Measurements from ENCODE around the gene YIF1A. TPM values are rescaled to one million over a fixed set of nuclear protein-coding genes. Genes with fewer than 3 reads are reported as not detected.

The YIF1A gene
- total RNA-seq, 1 donor: 182 TPM

DNA sequence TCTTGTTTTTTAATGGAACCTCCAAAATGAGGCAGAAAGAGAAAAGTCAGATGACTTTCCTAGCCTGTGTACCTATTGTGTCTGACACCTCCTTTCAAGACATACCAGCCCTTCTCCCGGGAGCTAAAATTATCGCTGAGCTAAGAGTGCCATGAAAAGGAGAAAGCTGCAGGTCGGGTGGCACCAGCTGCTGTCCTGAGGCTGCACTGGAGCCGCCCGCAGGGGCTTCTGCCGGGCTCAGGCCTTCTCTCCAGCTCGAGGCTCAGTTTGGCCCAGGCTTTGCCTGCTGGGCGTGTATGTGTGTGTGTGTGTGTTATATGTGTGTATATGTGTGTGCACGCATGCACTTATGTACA, 48.2 kb downstream of the YIF1A start:
- Histone ChIP-seq H3K4me2 (ENCODE audit: insufficient read depth, low read length) (no peak overlapping the region), H4K20me1 (ENCODE audit: insufficient read depth, low read length) (no peaks in the 10 kb centered on the region), H3K4me1 (ENCODE audit: insufficient read depth, low read length) (no peaks in the 10 kb centered on the region), H3K36me3 (ENCODE audit: insufficient read depth, low read length) (peaks cover 49% of the 10 kb centered on the region), H3K27me3 (ENCODE audit: insufficient read depth, low read length) (no peaks in the 10 kb centered on the region), H3K27ac (ENCODE audit: low read depth, low read length) (no peak overlapping the region), H3K9me3 (ENCODE audit: low read depth, low read length) (no peaks in the 10 kb centered on the region), H3K79me2 (ENCODE audit: insufficient read depth, low read length) (no peaks in the 10 kb centered on the region), H3K4me3 (ENCODE audit: insufficient read depth, low read length) (no peak overlapping the region), H2AFZ (ENCODE audit: low read length) (no peak overlapping the region)
- TF ChIP-seq, protein P1, sequence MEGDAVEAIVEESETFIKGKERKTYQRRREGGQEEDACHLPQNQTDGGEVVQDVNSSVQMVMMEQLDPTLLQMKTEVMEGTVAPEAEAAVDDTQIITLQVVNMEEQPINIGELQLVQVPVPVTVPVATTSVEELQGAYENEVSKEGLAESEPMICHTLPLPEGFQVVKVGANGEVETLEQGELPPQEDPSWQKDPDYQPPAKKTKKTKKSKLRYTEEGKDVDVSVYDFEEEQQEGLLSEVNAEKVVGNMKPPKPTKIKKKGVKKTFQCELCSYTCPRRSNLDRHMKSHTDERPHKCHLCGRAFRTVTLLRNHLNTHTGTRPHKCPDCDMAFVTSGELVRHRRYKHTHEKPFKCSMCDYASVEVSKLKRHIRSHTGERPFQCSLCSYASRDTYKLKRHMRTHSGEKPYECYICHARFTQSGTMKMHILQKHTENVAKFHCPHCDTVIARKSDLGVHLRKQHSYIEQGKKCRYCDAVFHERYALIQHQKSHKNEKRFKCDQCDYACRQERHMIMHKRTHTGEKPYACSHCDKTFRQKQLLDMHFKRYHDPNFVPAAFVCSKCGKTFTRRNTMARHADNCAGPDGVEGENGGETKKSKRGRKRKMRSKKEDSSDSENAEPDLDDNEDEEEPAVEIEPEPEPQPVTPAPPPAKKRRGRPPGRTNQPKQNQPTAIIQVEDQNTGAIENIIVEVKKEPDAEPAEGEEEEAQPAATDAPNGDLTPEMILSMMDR (IDR thresholded peaks at IDR 0.05; ENCODE audit: extremely low read depth, low read depth, low read length): no peak
- DNase-seq (ENCODE audit: insufficient read length, low spot score, missing footprints): peak; percentile 39

DNA sequence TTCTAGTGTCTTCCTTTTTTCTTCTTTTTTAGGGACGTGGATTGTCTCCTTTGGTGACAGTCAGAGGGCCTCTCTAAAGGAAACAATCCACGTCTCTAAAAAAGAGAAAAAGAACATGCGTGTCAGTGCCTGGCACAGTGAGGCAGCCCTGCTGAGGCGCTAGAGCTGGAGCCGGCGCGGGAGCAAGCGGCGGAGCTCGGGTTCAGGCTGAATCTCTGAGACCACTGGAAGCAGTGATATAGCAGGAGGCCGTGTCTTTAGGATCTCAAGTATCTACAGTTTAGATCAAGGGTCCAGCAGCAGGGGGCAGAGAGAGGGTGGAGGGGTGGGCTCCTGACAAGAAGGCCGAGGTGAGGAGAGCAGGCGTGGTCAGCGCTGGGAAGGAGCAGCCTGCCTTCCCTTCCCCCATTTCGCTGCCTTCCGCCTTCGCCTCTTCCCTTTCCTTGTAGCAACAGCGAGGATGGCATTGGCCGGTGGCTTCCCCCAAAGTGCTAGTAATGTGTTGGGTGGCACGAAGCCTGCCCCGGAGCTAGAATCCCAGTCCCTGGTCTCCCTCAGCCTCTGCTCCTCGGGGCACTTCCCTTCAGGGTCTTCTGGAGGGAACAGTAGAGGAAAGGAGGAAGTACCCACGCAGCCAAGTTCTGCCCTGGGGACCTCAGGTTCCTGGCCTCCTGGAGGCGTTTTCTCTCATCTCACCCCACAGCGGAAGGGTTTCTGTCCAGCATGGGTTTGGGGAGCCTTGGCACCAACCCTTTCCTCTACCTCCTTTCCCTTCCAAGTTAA, 48.8 kb downstream of the YIF1A start:
- TF ChIP-seq, protein P1 (IDR thresholded peaks at IDR 0.05; ENCODE audit: extremely low read depth, low read depth, low read length): no peak
- H3K36me3 ChIP-seq (ENCODE audit: insufficient read depth, low read length): peaks cover 52% of the 10 kb centered on the region
- H4K20me1 ChIP-seq (ENCODE audit: insufficient read depth, low read length): no peaks in the 10 kb centered on the region
- no peaks in the 10 kb centered on the region for H3K9me3 ChIP-seq (ENCODE audit: low read depth, low read length)
- DNase-seq (ENCODE audit: insufficient read length, low spot score, missing footprints): peak; percentile 57
- H3K27me3 ChIP-seq (ENCODE audit: insufficient read depth, low read length): no peaks in the 10 kb centered on the region
- H3K4me2 ChIP-seq (ENCODE audit: insufficient read depth, low read length): no peak overlapping the region
- no peak overlapping the region for H2AFZ ChIP-seq (ENCODE audit: low read length)
- no peaks in the 10 kb centered on the region for H3K4me1 ChIP-seq (ENCODE audit: insufficient read depth, low read length)
- H3K27ac ChIP-seq (ENCODE audit: low read depth, low read length): no peak overlapping the region
- no peak overlapping the region for H3K4me3 ChIP-seq (ENCODE audit: insufficient read depth, low read length)
- no peaks in the 10 kb centered on the region for H3K79me2 ChIP-seq (ENCODE audit: insufficient read depth, low read length)

DNA sequence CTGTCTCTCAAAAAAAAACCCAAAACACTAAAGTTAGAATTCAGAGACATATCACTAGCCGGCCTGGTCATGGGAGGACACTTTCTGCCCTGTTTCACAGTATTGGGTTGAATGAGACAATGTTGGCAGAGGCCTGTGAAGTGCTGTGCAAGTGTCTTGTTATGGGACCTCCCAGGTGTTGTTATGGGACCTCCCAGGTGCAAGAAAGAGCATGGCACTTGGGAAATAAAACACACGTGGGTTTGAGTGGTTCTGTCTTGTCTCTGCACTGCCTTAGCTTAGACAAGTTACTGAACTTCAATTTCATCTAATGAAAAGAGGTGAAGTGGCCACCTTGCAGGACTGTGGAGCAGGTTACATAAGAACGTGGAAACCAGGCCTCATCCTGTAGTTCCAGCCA, 49.4 kb downstream of the YIF1A start:
- peak; percentile 56 for DNase-seq (ENCODE audit: insufficient read length, low spot score, missing footprints)
- Histone ChIP-seq H3K4me3 (ENCODE audit: insufficient read depth, low read length) (no peak overlapping the region), H3K36me3 (ENCODE audit: insufficient read depth, low read length) (peaks cover 48% of the 10 kb centered on the region), H3K27ac (ENCODE audit: low read depth, low read length) (no peak overlapping the region), H3K9me3 (ENCODE audit: low read depth, low read length) (no peaks in the 10 kb centered on the region), H3K79me2 (ENCODE audit: insufficient read depth, low read length) (no peaks in the 10 kb centered on the region), H4K20me1 (ENCODE audit: insufficient read depth, low read length) (no peaks in the 10 kb centered on the region), H3K4me2 (ENCODE audit: insufficient read depth, low read length) (no peak overlapping the region), H3K4me1 (ENCODE audit: insufficient read depth, low read length) (no peaks in the 10 kb centered on the region), H2AFZ (ENCODE audit: low read length) (no peak overlapping the region), H3K27me3 (ENCODE audit: insufficient read depth, low read length) (no peaks in the 10 kb centered on the region)
- TF ChIP-seq, protein P1 (IDR thresholded peaks at IDR 0.05; ENCODE audit: extremely low read depth, low read depth, low read length): no peak

- Histone ChIP-seq H3K27me3 (ENCODE audit: insufficient read depth, low read length) (no peaks in the 10 kb centered on the region), H2AFZ (ENCODE audit: low read length) (no peak overlapping the region), H3K27ac (ENCODE audit: low read depth, low read length) (no peak overlapping the region), H4K20me1 (ENCODE audit: insufficient read depth, low read length) (no peaks in the 10 kb centered on the region), H3K4me3 (ENCODE audit: insufficient read depth, low read length) (no peak overlapping the region), H3K4me2 (ENCODE audit: insufficient read depth, low read length) (no peak overlapping the region), H3K9me3 (ENCODE audit: low read depth, low read length) (no peaks in the 10 kb centered on the region), H3K4me1 (ENCODE audit: insufficient read depth, low read length) (no peaks in the 10 kb centered on the region), H3K79me2 (ENCODE audit: insufficient read depth, low read length) (no peaks in the 10 kb centered on the region), H3K36me3 (ENCODE audit: insufficient read depth, low read length) (peaks cover 53% of the 10 kb centered on the region)
- TF ChIP-seq, protein P1 (IDR thresholded peaks at IDR 0.05; ENCODE audit: extremely low read depth, low read depth, low read length): no peak
- peak; percentile 44 for DNase-seq (ENCODE audit: insufficient read length, low spot score, missing footprints)
Measured at GRCh38 chr11:66238786-66239413, 50.0 kb downstream of the YIF1A start.
